ENCODE results near the gene FDXR. TPM values are rescaled to one million over a fixed set of nuclear protein-coding genes. Genes with fewer than 3 reads are reported as not detected.

Gene FDXR
- total and polyA plus RNA-seq, 2 of the 8 experiments (the other 6 are each of a cell fraction or from before 2014, with no cell fraction given): 24.2 to 31.4 TPM

GRCh38 chr17:74815067-74815466 lies 57.7 kb downstream of the FDXR start:
- Histone ChIP-seq H3K27me3 (replicated peaks in 1 of 4; ENCODE audit: control insufficient read depth in 3 of 4, extremely low read depth in 1 of 4, insufficient read depth in 3 of 4, low read length in 3 of 4) (peaks cover 0 to 2% (median 0%) of the 10 kb centered on the region in 4 experiments; a peak in 3 of 7 replicates), H4K91ac (replicated peaks; ENCODE audit: insufficient read length, low read length) (no peak overlapping the region), H4K20me1 (replicated peaks in 1 of 2; ENCODE audit: control insufficient read depth in 1 of 2, insufficient read depth in 2 of 2, low read length in 2 of 2) (peaks cover 12 to 19% of the 10 kb centered on the region in 2 experiments), H2AFZ (ENCODE audit: low read length) (no peak overlapping the region), H3K23ac (ENCODE audit: insufficient read length) (no peak overlapping the region), H3K14ac (ENCODE audit: insufficient read length) (no peak overlapping the region), H2BK12ac (ENCODE audit: low read depth, low read length) (no peak overlapping the region), H3K4me1 (replicated peaks in 1 of 4; ENCODE audit: control insufficient read depth in 3 of 4, insufficient read depth in 4 of 4, low read length in 3 of 4) (peaks cover 0 to 4% (median 1%) of the 10 kb centered on the region in 4 experiments; a peak in 2 of 7 replicates), H3K9me3 (ENCODE audit: insufficient read depth in 2 of 2, low read depth in 1 of 2, low read length in 1 of 2) (no peaks in the 10 kb centered on the region), H3K79me2 (ENCODE audit: control insufficient read depth in 1 of 2, insufficient read depth in 2 of 2, low read length in 2 of 2) (no peaks in the 10 kb centered on the region), H3K27ac (ENCODE audit: low read depth, low read length) (no peak overlapping the region), H3K9ac (replicated peaks in 1 of 4; ENCODE audit: extremely low read depth in 1 of 4, low read depth in 3 of 4, low read length in 3 of 4) (no peak overlapping the region), H4K8ac (ENCODE audit: extremely low read depth, insufficient read depth, low read length) (no peak overlapping the region), H2BK20ac (ENCODE audit: low read length) (no peak overlapping the region), H2AK5ac (ENCODE audit: low read depth, low read length) (no peak overlapping the region), H2BK120ac (replicated peaks; ENCODE audit: low read depth, low read length) (no peak overlapping the region), H3K23me2 (ENCODE audit: low read depth, low read length) (no peaks in the 10 kb centered on the region), H3K79me1 (ENCODE audit: low read depth, low read length) (no peaks in the 10 kb centered on the region), H3K18ac (ENCODE audit: extremely low read depth, low read length) (no peak overlapping the region), H4K5ac (ENCODE audit: insufficient read length, low read depth, low read length) (no peak overlapping the region), H3K4ac (replicated peaks; ENCODE audit: insufficient read length, low read depth, low read length) (no peak overlapping the region), H3K56ac (replicated peaks; ENCODE audit: insufficient read length, low read depth, low read length) (no peak overlapping the region), H2BK5ac (ENCODE audit: low read depth, low read length) (no peak overlapping the region), H3K4me3 (ENCODE audit: extremely low read depth in 1 of 4, insufficient read depth in 2 of 4, low read depth in 3 of 4, low read length in 4 of 4) (no peak overlapping the region), H2BK15ac (ENCODE audit: low read length) (no peak overlapping the region), H3K36me3 (ENCODE audit: control insufficient read depth in 2 of 4, insufficient read depth in 4 of 4, low read length in 3 of 4) (no peaks in the 10 kb centered on the region; a peak in 1 of 8 replicates), H3K4me2 (ENCODE audit: insufficient read depth in 1 of 2, low read depth in 2 of 2, low read length in 2 of 2) (no peak overlapping the region)
- DNase-seq (ENCODE audit: low read depth in 1 of 2, low spot score in 2 of 2): no peak
- FAIRE-seq: no peak
- CTCF ChIA-PET (ENCODE audit: partially characterized antibody): interaction anchor here (81.0 to 99.6 kb wide), 2 partner anchors 3 to 29 kb away, joined by 2981 read pairs; partner anchors contain the start of genes FDXR, GRIN2C and NAT9
- POLR2A ChIA-PET (ENCODE audit: partially characterized antibody): no interaction called here
- no peak for TF ChIP-seq TBP (IDR thresholded peaks at IDR 0.05; ENCODE audit: low read depth, low read length)
- no peak for TF ChIP-seq PHF8 (conservative IDR thresholded peaks at IDR 0.05; ENCODE audit: low read depth, low read length)
- TF ChIP-seq EGR1 (IDR thresholded peaks at IDR 0.05; ENCODE audit: borderline replicate concordance, low read depth, low read length): no peak
- TF ChIP-seq CBX8 (IDR thresholded peaks at IDR 0.05; ENCODE audit: borderline replicate concordance, low read depth, low read length): no peak
- TF ChIP-seq TAF1 (IDR thresholded peaks at IDR 0.05; ENCODE audit: low read depth, low read length): no peak
- TF ChIP-seq BACH1 (IDR thresholded peaks at IDR 0.05; ENCODE audit: low read length): no peak
- no peak for TF ChIP-seq SAP30 (IDR thresholded peaks at IDR 0.05; ENCODE audit: insufficient read depth, insufficient replicate concordance, low read length)
- TF ChIP-seq CHD1 (IDR thresholded peaks at IDR 0.05; ENCODE audit: low read depth, low read length): no peak
- TF ChIP-seq FOSL1 (IDR thresholded peaks at IDR 0.05; ENCODE audit: insufficient read depth, low read depth, low read length): no peak
- no peak for TF ChIP-seq HDAC6 (IDR thresholded peaks at IDR 0.05; ENCODE audit: low read depth, low read length)
- no peak for TF ChIP-seq MAX (IDR thresholded peaks at IDR 0.05)
- 95% methylated on average over 7 of the region's 7 CpGs; no CpG with 5 or more reads in 1 of the 2 experiments for WGBS, 2 experiments (ENCODE audit: extremely low coverage in 1 of 2, insufficient coverage in 1 of 2, insufficient read length in 1 of 2, insufficient replicate concordance in 2 of 2, low coverage in 1 of 2, low lambda C conversion rate in 2 of 2, missing lambda C conversion rate in 1 of 2)

All from H1 (cell line).